H9 (cell line): ENCODE results near the gene PPARG. TPM values are rescaled to one million over a fixed set of nuclear protein-coding genes. Genes with fewer than 3 reads are reported as not detected.

Experiments
- DNase-seq: peaks from one replicate; pipeline ENCODE4 v3.0.0-alpha.2; 2017
- H2AFZ ChIP-seq: one replicate; pipeline ENCODE4 v1.6.1; 2013; ENCODE audit warnings: mild to moderate bottlenecking, low read length, control low read depth, moderate library complexity
- H2AK5ac ChIP-seq: 2 replicates; pipeline ENCODE4 v1.6.1; 2013; ENCODE audit warnings: low read length, control low read depth, mixed read lengths; ENCODE audit not compliant: insufficient read length
- H2BK120ac ChIP-seq: one replicate; pipeline ENCODE4 v1.6.1; 2013; ENCODE audit warnings: low read depth, mild to moderate bottlenecking, low read length, control low read depth, inconsistent platforms; ENCODE audit not compliant: poor library complexity, severe bottlenecking
- H2BK12ac ChIP-seq: 2 replicates; pipeline ENCODE4 v1.6.1; 2013; ENCODE audit warnings: low read length, control low read depth, mixed read lengths, low read depth; ENCODE audit not compliant: insufficient read length
- H2BK15ac ChIP-seq: 2 replicates; pipeline ENCODE4 v1.6.1; 2013; ENCODE audit warnings: low read depth, low read length, control low read depth
- H2BK20ac ChIP-seq: one replicate; pipeline ENCODE4 v1.6.1; 2013; ENCODE audit warnings: low read depth, mild to moderate bottlenecking, low read length, control low read depth, inconsistent platforms; ENCODE audit not compliant: poor library complexity, severe bottlenecking
- H2BK5ac ChIP-seq: 2 replicates; pipeline ENCODE4 v1.6.1; 2013; ENCODE audit warnings: low read length, control low read depth, mixed read lengths; ENCODE audit not compliant: insufficient read length
- H3K14ac ChIP-seq: 2 replicates; pipeline ENCODE4 v1.6.1; 2013; ENCODE audit warnings: low read length, control low read depth; ENCODE audit not compliant: insufficient read depth
- H3K18ac ChIP-seq: 2 replicates; pipeline ENCODE4 v1.6.1; 2013; ENCODE audit warnings: low read depth, mild to moderate bottlenecking, mixed read lengths, low read length, control low read depth; ENCODE audit not compliant: insufficient read length
- H3K23ac ChIP-seq: 2 replicates; pipeline ENCODE4 v1.6.1; 2013; ENCODE audit warnings: low read length, control low read depth, mixed read lengths, low read depth; ENCODE audit not compliant: insufficient read length
- H3K23me2 ChIP-seq: 2 replicates; pipeline ENCODE4 v1.6.1; 2013; ENCODE audit warnings: low read depth, mild to moderate bottlenecking, mixed read lengths, low read length, control low read depth; ENCODE audit not compliant: insufficient read length, poor library complexity, severe bottlenecking
- H3K27ac ChIP-seq: 2 replicates; pipeline ENCODE4 v1.5.1; 2013; ENCODE audit warnings: low read length, control low read depth, mixed read lengths, low read depth; ENCODE audit not compliant: insufficient read length
- H3K27me3 ChIP-seq: 2 replicates; pipeline ENCODE4 v1.6.1; 2013; ENCODE audit warnings: low read length, control low read depth, inconsistent platforms; ENCODE audit not compliant: insufficient read depth
- H3K4ac ChIP-seq: 2 replicates; pipeline ENCODE4 v1.6.1; 2013; ENCODE audit warnings: low read depth, mild to moderate bottlenecking, control low read depth, inconsistent platforms, low read length, moderate library complexity
- H3K4me1 ChIP-seq: 2 replicates; pipeline ENCODE4 v1.6.1; 2013; ENCODE audit warnings: low read length, control low read depth, inconsistent platforms; ENCODE audit not compliant: insufficient read depth
- H3K4me2 ChIP-seq: 2 replicates; pipeline ENCODE4 v1.6.1; 2013; ENCODE audit warnings: low read length, control low read depth, mixed read lengths; ENCODE audit not compliant: insufficient read length, insufficient read depth
- H3K56ac ChIP-seq: 2 replicates; pipeline ENCODE4 v1.6.1; 2013; ENCODE audit warnings: low read depth, mild to moderate bottlenecking, mixed read lengths, low read length, control low read depth; ENCODE audit not compliant: insufficient read length
- H3K79me1 ChIP-seq: 2 replicates; pipeline ENCODE4 v1.6.1; 2013; ENCODE audit warnings: low read depth, mild to moderate bottlenecking, moderate library complexity, low read length, control low read depth, inconsistent platforms; ENCODE audit not compliant: insufficient read depth, poor library complexity, severe bottlenecking
- H3K79me2 ChIP-seq: 2 replicates; pipeline ENCODE4 v1.6.1; 2013; ENCODE audit warnings: low read length, control low read depth, inconsistent platforms; ENCODE audit not compliant: insufficient read depth
- H3K9ac ChIP-seq: 2 replicates; pipeline ENCODE4 v1.6.1; 2013; ENCODE audit warnings: low read length, control low read depth, mixed read lengths; ENCODE audit not compliant: insufficient read length; ENCODE audit errors: extremely low read depth
- H3K9me3 ChIP-seq: one replicate; pipeline ENCODE4 v1.6.1; 2013; ENCODE audit warnings: low read depth, low read length, inconsistent platforms; ENCODE audit not compliant: control insufficient read depth
- H3T11ph ChIP-seq: one replicate; pipeline ENCODE4 v1.6.1; 2013; ENCODE audit warnings: mild to moderate bottlenecking, low read length, control low read depth, inconsistent platforms
- H4K20me1 ChIP-seq: one replicate; pipeline ENCODE4 v1.6.1; 2013; ENCODE audit not compliant: control insufficient read depth, insufficient read length, insufficient read depth
- H4K5ac ChIP-seq: 2 replicates; pipeline ENCODE4 v1.6.1; 2013; ENCODE audit warnings: low read depth, mild to moderate bottlenecking, mixed read lengths, low read length, control low read depth; ENCODE audit not compliant: insufficient read length
- H4K8ac ChIP-seq: replicated peaks from 2 replicates; pipeline ENCODE4 v1.6.1; 2013; ENCODE audit warnings: low read length, control low read depth, mixed read lengths, low read depth; ENCODE audit not compliant: insufficient read length
- H4K91ac ChIP-seq: 2 replicates; pipeline ENCODE4 v1.6.1; 2013; ENCODE audit warnings: low read depth, mild to moderate bottlenecking, moderate library complexity, mixed read lengths, low read length, control low read depth; ENCODE audit not compliant: insufficient read length
- H3K27ac Mint-ChIP-seq, 3 experiments: 2 replicates in 2 of 3; 3 replicates in 1 of 3; pipeline ENCODE4 v1.8.0; 2020 to 2021; ENCODE audit warnings: mixed read lengths in 3 of 3, mild to moderate bottlenecking in 1 of 3, moderate library complexity in 1 of 3
- H3K27me3 Mint-ChIP-seq: 2 replicates; pipeline ENCODE4 v1.8.0; 2021; ENCODE audit warnings: low read depth, mild to moderate bottlenecking, moderate library complexity, mixed read lengths
- H3K36me3 Mint-ChIP-seq, 3 experiments: 2 replicates in 2 of 3; 3 replicates in 1 of 3; pipeline ENCODE4 v1.8.0; 2020 to 2021; ENCODE audit warnings: low read depth in 3 of 3, mixed read lengths in 3 of 3; ENCODE audit not compliant: insufficient read depth in 1 of 3
- H3K4me1 Mint-ChIP-seq, 2 experiments: 2 replicates each; pipeline ENCODE4 v1.8.0; 2020; ENCODE audit warnings: mixed read lengths in 2 of 2
- H3K4me3 Mint-ChIP-seq, 2 experiments: 2 replicates in 1 of 2; 3 replicates in 1 of 2; pipeline ENCODE4 v1.8.0; 2020 to 2021; ENCODE audit warnings: mild to moderate bottlenecking in 2 of 2, mixed read lengths in 2 of 2, moderate library complexity in 1 of 2
- H3K9me3 Mint-ChIP-seq, 2 experiments: 2 replicates in 1 of 2; 3 replicates in 1 of 2; pipeline ENCODE4 v1.8.0; 2020; ENCODE audit warnings: mild to moderate bottlenecking in 2 of 2, mixed read lengths in 2 of 2, moderate library complexity in 1 of 2
- WGBS: extraction: QIAGEN DNeasy Blood & Tissue Kit; methylation state at CpG from one replicate; pipeline ENCODE4 v1.1.7; 2013; ENCODE audit warnings: missing lambda C conversion rate, low lambda C conversion rate, mixed read lengths; ENCODE audit not compliant: insufficient read length; ENCODE audit errors: extremely low coverage; 5-methylcytosine and 5-hydroxymethylcytosine counted together
- total RNA-seq: library from RNA; stranded (reverse); gene quantifications from 2 replicates; pipeline ENCODE4 v1.2.1, GENCODE V29; 2021
- TF ChIP-seq, protein P1 (sequence below): fragments of 200-600 bp; sonication (generic); conservative IDR thresholded peaks from 3 replicates; pipeline ENCODE4 v1.8.0; 2021; ENCODE audit warnings: antibody characterized with exemption, mild to moderate bottlenecking

The PPARG gene
- total RNA-seq, 1 experiment from 2014 or later: 0.42 TPM

GRCh38 chr3:12421132-12421531, 132.3 kb downstream of the PPARG start:
- Histone ChIP-seq H2AFZ (no peak overlapping the region), H2BK20ac (no peak overlapping the region), H4K8ac (no peak overlapping the region), H4K5ac (no peak overlapping the region), H3K27ac (no peak overlapping the region), H4K20me1 (no peaks in the 10 kb centered on the region), H3K18ac (no peak overlapping the region), H2BK15ac (no peak overlapping the region), H4K91ac (no peak overlapping the region), H3K14ac (no peak overlapping the region), H3K79me1 (no peaks in the 10 kb centered on the region), H3K4ac (no peak overlapping the region), H3K27me3 (no peaks in the 10 kb centered on the region), H3K79me2 (no peaks in the 10 kb centered on the region), H3K23me2 (no peaks in the 10 kb centered on the region), H3T11ph (no peak overlapping the region), H3K9ac (no peak overlapping the region), H3K23ac (no peak overlapping the region), H2AK5ac (no peak overlapping the region), H3K4me1 (peaks cover 5% of the 10 kb centered on the region), H2BK5ac (no peak overlapping the region), H3K56ac (no peak overlapping the region), H3K9me3 (no peaks in the 10 kb centered on the region), H3K4me2 (no peak overlapping the region), H2BK120ac (no peak overlapping the region), H2BK12ac (no peak overlapping the region)
- DNase-seq: no peak
- TF ChIP-seq, protein P1, sequence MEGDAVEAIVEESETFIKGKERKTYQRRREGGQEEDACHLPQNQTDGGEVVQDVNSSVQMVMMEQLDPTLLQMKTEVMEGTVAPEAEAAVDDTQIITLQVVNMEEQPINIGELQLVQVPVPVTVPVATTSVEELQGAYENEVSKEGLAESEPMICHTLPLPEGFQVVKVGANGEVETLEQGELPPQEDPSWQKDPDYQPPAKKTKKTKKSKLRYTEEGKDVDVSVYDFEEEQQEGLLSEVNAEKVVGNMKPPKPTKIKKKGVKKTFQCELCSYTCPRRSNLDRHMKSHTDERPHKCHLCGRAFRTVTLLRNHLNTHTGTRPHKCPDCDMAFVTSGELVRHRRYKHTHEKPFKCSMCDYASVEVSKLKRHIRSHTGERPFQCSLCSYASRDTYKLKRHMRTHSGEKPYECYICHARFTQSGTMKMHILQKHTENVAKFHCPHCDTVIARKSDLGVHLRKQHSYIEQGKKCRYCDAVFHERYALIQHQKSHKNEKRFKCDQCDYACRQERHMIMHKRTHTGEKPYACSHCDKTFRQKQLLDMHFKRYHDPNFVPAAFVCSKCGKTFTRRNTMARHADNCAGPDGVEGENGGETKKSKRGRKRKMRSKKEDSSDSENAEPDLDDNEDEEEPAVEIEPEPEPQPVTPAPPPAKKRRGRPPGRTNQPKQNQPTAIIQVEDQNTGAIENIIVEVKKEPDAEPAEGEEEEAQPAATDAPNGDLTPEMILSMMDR: no peak
- no peaks in the 10 kb centered on the region for H3K9me3 Mint-ChIP-seq
- H3K27ac Mint-ChIP-seq: 0 out of 7 replicates have a peak overlapping the region, but pooled peaks of 1 of the 3 experiments have one; percentile 28
- no peak overlapping the region for H3K4me3 Mint-ChIP-seq
- WGBS: no CpG with 5 or more reads among the region's 5 CpGs
- no peaks in the 10 kb centered on the region for H3K36me3 Mint-ChIP-seq
- H3K4me1 Mint-ChIP-seq: peaks cover 19 to 21% of the 10 kb centered on the region in 2 experiments
- H3K27me3 Mint-ChIP-seq: peaks cover 5% of the 10 kb centered on the region; the same call in 1 of the 2 replicates
